H1 (cell line): ENCODE data around the gene PROK1. TPM values are rescaled to one million over a fixed set of nuclear protein-coding genes. Genes with fewer than 3 reads are reported as not detected.

Experiments used
- CHD2 ChIP-seq: IDR thresholded peaks from 2 replicates; pipeline ENCODE4 v1.6.1; 2012; ENCODE audit warnings: low read length, improper control_type of control experiment
- JUN ChIP-seq: IDR thresholded peaks from 2 replicates; pipeline ENCODE4 v1.6.1; 2011; ENCODE audit warnings: low read depth, mild to moderate bottlenecking, improper control_type of control experiment, low read length
- KDM4A ChIP-seq: IDR thresholded peaks from one replicate; pipeline ENCODE4 v1.7.1; 2012; ENCODE audit warnings: low read depth, mild to moderate bottlenecking, moderate library complexity, low read length, inconsistent platforms; ENCODE audit not compliant: severe bottlenecking
- SIX5 ChIP-seq: IDR thresholded peaks from 2 replicates; pipeline ENCODE4 v1.6.1; 2011; ENCODE audit warnings: mild to moderate bottlenecking, low read depth, low read length
- SRF ChIP-seq: IDR thresholded peaks from 2 replicates; pipeline ENCODE4 v1.6.1; 2011; ENCODE audit warnings: mild to moderate bottlenecking, low read depth, low read length, moderate library complexity
- SUZ12 ChIP-seq: fragments of 200-600 bp; sonication (generic); IDR thresholded peaks from 2 replicates; pipeline ENCODE4 v1.6.1; 2012; ENCODE audit warnings: mild to moderate bottlenecking, inconsistent platforms, low read length, moderate library complexity, mixed read lengths
- polyA plus RNA-seq, 7 experiments: library from polyadenylated mRNA; depleted of rRNA in 3 of 7; stranded (reverse) in 5 of 7; unstranded in 2 of 7; fragments of >200 nt in 5 of 7; fragments of 200-250 nt in 2 of 7; gene quantifications; 1 replicate in 5 of 7; 2 replicates in 1 of 7; 4 replicates in 1 of 7; pipeline versions ENCODE4 v1.2.1 to v1.2.3, GENCODE V29; 2011 to 2013; ENCODE audit warnings: missing spikeins in 2 of 7, mixed read lengths in 2 of 7
- total RNA-seq: library from RNA; stranded (reverse); fragmentation: NEBNext Ultra II Directional; extraction: Animal tissue kit (Norgen Biotek cat#: 25700); gene quantifications from 2 replicates; pipeline ENCODE4 v1.2.1, GENCODE V29; 2021
- TF ChIP-seq, protein P1 (sequence below): fragments of 300-600 bp; sonication (generic); IDR thresholded peaks from 2 replicates; pipeline ENCODE4 v1.7.1; 2012; ENCODE audit warnings: low read length, moderate library complexity, mild to moderate bottlenecking, inconsistent platforms; ENCODE audit not compliant: insufficient replicate concordance

The PROK1 gene
- total and polyA plus RNA-seq, 2 of the 8 experiments (the other 6 are each of a cell fraction or from before 2014, with no cell fraction given): 0.12 TPM; not detected in 1

DNA sequence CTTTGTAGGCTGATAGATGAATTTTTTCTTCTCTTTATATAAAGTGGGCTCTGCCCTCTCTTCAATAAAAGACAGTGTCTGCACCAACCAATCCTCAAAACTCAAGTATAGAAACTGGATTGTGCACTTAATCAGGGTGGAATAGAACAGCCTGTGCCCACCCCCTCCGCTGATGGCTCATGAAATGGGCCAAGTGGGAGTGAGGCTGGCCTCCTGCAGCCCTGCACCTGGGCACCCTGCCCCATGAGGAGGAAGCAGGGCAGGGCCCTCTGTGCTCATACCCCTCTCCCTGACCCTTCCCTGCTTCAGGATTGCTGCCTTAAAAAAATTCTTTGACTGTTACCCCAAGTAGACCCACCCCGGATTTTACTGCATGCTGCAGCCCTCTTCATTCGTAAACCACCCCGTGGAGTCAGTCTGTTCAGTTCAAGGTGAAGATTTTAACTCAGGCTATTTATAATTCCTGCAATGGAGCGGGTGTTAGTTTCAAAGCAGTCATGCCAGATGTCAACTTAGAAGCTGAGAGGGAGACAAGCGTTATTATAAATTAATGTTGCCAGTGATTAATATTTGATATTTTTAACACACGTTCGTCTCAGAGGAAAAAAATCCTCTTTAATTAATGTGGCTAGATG, 15.8 kb downstream of the PROK1 start (continued):
- TF ChIP-seq KDM4A: no peak
- TF ChIP-seq, protein P1, sequence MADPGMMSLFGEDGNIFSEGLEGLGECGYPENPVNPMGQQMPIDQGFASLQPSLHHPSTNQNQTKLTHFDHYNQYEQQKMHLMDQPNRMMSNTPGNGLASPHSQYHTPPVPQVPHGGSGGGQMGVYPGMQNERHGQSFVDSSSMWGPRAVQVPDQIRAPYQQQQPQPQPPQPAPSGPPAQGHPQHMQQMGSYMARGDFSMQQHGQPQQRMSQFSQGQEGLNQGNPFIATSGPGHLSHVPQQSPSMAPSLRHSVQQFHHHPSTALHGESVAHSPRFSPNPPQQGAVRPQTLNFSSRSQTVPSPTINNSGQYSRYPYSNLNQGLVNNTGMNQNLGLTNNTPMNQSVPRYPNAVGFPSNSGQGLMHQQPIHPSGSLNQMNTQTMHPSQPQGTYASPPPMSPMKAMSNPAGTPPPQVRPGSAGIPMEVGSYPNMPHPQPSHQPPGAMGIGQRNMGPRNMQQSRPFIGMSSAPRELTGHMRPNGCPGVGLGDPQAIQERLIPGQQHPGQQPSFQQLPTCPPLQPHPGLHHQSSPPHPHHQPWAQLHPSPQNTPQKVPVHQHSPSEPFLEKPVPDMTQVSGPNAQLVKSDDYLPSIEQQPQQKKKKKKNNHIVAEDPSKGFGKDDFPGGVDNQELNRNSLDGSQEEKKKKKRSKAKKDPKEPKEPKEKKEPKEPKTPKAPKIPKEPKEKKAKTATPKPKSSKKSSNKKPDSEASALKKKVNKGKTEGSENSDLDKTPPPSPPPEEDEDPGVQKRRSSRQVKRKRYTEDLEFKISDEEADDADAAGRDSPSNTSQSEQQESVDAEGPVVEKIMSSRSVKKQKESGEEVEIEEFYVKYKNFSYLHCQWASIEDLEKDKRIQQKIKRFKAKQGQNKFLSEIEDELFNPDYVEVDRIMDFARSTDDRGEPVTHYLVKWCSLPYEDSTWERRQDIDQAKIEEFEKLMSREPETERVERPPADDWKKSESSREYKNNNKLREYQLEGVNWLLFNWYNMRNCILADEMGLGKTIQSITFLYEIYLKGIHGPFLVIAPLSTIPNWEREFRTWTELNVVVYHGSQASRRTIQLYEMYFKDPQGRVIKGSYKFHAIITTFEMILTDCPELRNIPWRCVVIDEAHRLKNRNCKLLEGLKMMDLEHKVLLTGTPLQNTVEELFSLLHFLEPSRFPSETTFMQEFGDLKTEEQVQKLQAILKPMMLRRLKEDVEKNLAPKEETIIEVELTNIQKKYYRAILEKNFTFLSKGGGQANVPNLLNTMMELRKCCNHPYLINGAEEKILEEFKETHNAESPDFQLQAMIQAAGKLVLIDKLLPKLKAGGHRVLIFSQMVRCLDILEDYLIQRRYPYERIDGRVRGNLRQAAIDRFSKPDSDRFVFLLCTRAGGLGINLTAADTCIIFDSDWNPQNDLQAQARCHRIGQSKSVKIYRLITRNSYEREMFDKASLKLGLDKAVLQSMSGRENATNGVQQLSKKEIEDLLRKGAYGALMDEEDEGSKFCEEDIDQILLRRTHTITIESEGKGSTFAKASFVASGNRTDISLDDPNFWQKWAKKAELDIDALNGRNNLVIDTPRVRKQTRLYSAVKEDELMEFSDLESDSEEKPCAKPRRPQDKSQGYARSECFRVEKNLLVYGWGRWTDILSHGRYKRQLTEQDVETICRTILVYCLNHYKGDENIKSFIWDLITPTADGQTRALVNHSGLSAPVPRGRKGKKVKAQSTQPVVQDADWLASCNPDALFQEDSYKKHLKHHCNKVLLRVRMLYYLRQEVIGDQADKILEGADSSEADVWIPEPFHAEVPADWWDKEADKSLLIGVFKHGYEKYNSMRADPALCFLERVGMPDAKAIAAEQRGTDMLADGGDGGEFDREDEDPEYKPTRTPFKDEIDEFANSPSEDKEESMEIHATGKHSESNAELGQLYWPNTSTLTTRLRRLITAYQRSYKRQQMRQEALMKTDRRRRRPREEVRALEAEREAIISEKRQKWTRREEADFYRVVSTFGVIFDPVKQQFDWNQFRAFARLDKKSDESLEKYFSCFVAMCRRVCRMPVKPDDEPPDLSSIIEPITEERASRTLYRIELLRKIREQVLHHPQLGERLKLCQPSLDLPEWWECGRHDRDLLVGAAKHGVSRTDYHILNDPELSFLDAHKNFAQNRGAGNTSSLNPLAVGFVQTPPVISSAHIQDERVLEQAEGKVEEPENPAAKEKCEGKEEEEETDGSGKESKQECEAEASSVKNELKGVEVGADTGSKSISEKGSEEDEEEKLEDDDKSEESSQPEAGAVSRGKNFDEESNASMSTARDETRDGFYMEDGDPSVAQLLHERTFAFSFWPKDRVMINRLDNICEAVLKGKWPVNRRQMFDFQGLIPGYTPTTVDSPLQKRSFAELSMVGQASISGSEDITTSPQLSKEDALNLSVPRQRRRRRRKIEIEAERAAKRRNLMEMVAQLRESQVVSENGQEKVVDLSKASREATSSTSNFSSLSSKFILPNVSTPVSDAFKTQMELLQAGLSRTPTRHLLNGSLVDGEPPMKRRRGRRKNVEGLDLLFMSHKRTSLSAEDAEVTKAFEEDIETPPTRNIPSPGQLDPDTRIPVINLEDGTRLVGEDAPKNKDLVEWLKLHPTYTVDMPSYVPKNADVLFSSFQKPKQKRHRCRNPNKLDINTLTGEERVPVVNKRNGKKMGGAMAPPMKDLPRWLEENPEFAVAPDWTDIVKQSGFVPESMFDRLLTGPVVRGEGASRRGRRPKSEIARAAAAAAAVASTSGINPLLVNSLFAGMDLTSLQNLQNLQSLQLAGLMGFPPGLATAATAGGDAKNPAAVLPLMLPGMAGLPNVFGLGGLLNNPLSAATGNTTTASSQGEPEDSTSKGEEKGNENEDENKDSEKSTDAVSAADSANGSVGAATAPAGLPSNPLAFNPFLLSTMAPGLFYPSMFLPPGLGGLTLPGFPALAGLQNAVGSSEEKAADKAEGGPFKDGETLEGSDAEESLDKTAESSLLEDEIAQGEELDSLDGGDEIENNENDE: no peak
- no peak for TF ChIP-seq JUN
- no peak for TF ChIP-seq SUZ12
- no peak for TF ChIP-seq SIX5
- TF ChIP-seq SRF: no peak
- TF ChIP-seq CHD2: no peak
